SK-N-SH (cell line): Measurements from ENCODE around the gene PLXNA4. TPM values are rescaled to one million over a fixed set of nuclear protein-coding genes. Genes with fewer than 3 reads are reported as not detected.

Experiments
- CTCF ChIA-PET: fragments of 300-600, 350-600 bp; formaldehyde crosslinking; extraction: SDS; loops from one replicate; lab custom pipeline; 2021; lab: Yijun Ruan, JAX
- POLR2A ChIA-PET: fragments of 350-600 bp; sonication (Branson Sonifier 250); formaldehyde crosslinking; extraction: SDS; loops from one replicate; lab custom pipeline; 2020; ENCODE audit warnings: antibody characterized with exemption, inconsistent platforms; lab: Yijun Ruan, JAX
- DNase-seq: peaks from one replicate; pipeline ENCODE4 v3.0.0; 2012
- H2AFZ ChIP-seq: fragments of 200-600 bp; sonication (generic); 2 replicates; pipeline ENCODE4 v1.8.1; 2016; ENCODE audit warnings: antibody characterized with exemption, mild to moderate bottlenecking, low read depth
- H3F3A ChIP-seq: fragments of 200-600 bp; sonication (generic); replicated peaks from 2 replicates; pipeline ENCODE3; 2016; ENCODE audit warnings: antibody characterized with exemption, mild to moderate bottlenecking; ENCODE audit not compliant: insufficient read depth
- H3K27ac ChIP-seq, 2 experiments: fragments of 200-500 bp in 1 of 2; fragments of 200-600 bp in 1 of 2; sonication (Bioruptor generic) in 1 of 2; sonication (generic), shearing (Covaris generic) in 1 of 2; 2 replicates each; pipeline versions ENCODE4 v1.5.1 to v1.6.1; 2014 to 2016; ENCODE audit warnings: low read depth in 2 of 2, inconsistent platforms in 1 of 2, low read length in 1 of 2, mild to moderate bottlenecking in 1 of 2, mixed read lengths in 1 of 2
- H3K27me3 ChIP-seq: fragments of 200-600 bp; sonication (generic), shearing (Covaris generic); 2 replicates; pipeline ENCODE4 v1.6.1; 2016; ENCODE audit warnings: mixed run types; ENCODE audit not compliant: insufficient read depth
- H3K36me3 ChIP-seq, 2 experiments: fragments of 200-500 bp in 1 of 2; fragments of 200-600 bp in 1 of 2; sonication (Bioruptor generic) in 1 of 2; sonication (generic) in 1 of 2; replicated peaks in 1 of 2; 2 replicates each; pipeline versions ENCODE3 to v1.5.1; 2014 to 2016; ENCODE audit warnings: low read length in 1 of 2, mild to moderate bottlenecking in 1 of 2; ENCODE audit not compliant: insufficient read depth in 2 of 2, control insufficient read depth in 1 of 2
- H3K4me1 ChIP-seq, 2 experiments: fragments of 200-500 bp in 1 of 2; fragments of 200-600 bp in 1 of 2; sonication (Bioruptor generic) in 1 of 2; sonication (generic), shearing (Covaris generic) in 1 of 2; 2 replicates each; pipeline versions ENCODE4 v1.5.1 to v1.6.1; 2014 to 2016; ENCODE audit warnings: low read depth in 1 of 2, low read length in 1 of 2, mixed run types in 1 of 2; ENCODE audit not compliant: insufficient read depth in 2 of 2, control insufficient read depth in 1 of 2
- H3K4me2 ChIP-seq: fragments of 200-600 bp; sonication (generic), shearing (Covaris generic); 2 replicates; pipeline ENCODE4 v1.6.1; 2017; ENCODE audit warnings: mixed run types
- H3K4me3 ChIP-seq, 2 experiments: fragments of 200-500 bp in 1 of 2; fragments of 200-600 bp in 1 of 2; sonication (Bioruptor generic) in 1 of 2; sonication (generic), shearing (Covaris generic) in 1 of 2; 2 replicates each; pipeline versions ENCODE4 v1.5.1 to v1.8.1; 2014 to 2016; ENCODE audit warnings: low read depth in 2 of 2, inconsistent platforms in 1 of 2, low read length in 1 of 2, mild to moderate bottlenecking in 1 of 2, mixed read lengths in 1 of 2, moderate library complexity in 1 of 2
- H3K79me2 ChIP-seq: fragments of 200-600 bp; sonication (generic); 2 replicates; pipeline ENCODE4 v1.8.1; 2017; ENCODE audit warnings: mild to moderate bottlenecking; ENCODE audit not compliant: insufficient read depth
- H3K9ac ChIP-seq: fragments of 200-600 bp; sonication (generic); 2 replicates; pipeline ENCODE4 v1.6.1; 2017; ENCODE audit warnings: mixed run types
- H3K9me2 ChIP-seq: fragments of 200-600 bp; sonication (generic); 2 replicates; pipeline ENCODE4 v1.6.1; 2017; ENCODE audit warnings: mixed run types
- H3K9me3 ChIP-seq: fragments of 200-600 bp; sonication (generic); 2 replicates; pipeline ENCODE4 v1.6.1; 2017; ENCODE audit warnings: mixed run types, mild to moderate bottlenecking, moderate library complexity
- H4K20me1 ChIP-seq: fragments of 200-600 bp; sonication (generic); 2 replicates; pipeline ENCODE4 v1.6.1; 2017; ENCODE audit warnings: mild to moderate bottlenecking, mixed run types; ENCODE audit not compliant: insufficient read depth
- CTCF ChIP-seq: fragments of 200-600 bp; sonication (generic); IDR thresholded peaks from 2 replicates; pipeline ENCODE4 v1.6.1; 2017; ENCODE audit warnings: antibody characterized with exemption, mild to moderate bottlenecking, moderate library complexity
- EZH2phosphoT487 ChIP-seq: fragments of 200-600 bp; sonication (generic); IDR thresholded peaks from 2 replicates; pipeline ENCODE4 v1.6.1; 2017; ENCODE audit warnings: low read depth, mixed run types, mild to moderate bottlenecking, antibody characterized with exemption, moderate library complexity, borderline replicate concordance
- FOXJ3 ChIP-seq: sonication (generic); formaldehyde crosslinking; IDR thresholded peaks from 2 replicates; pipeline ENCODE4 v1.5.1; 2020; ENCODE audit warnings: mild to moderate bottlenecking, missing genetic modification reagents
- GATA2 ChIP-seq: sonication (generic); formaldehyde crosslinking; IDR thresholded peaks from 2 replicates; pipeline ENCODE4 v1.5.0; 2020; ENCODE audit warnings: mild to moderate bottlenecking, missing genetic modification reagents
- JUND ChIP-seq: IDR thresholded peaks from 2 replicates; pipeline ENCODE4 v1.4.0; 2012
- MEF2A ChIP-seq: IDR thresholded peaks from 2 replicates; pipeline ENCODE4 v1.4.0; 2012; ENCODE audit warnings: low read depth, borderline replicate concordance
- MXI1 ChIP-seq: IDR thresholded peaks from 2 replicates; pipeline ENCODE4 v1.6.1; 2012; ENCODE audit warnings: mild to moderate bottlenecking, low read depth, low read length, improper control_type of control experiment
- POLR2AphosphoS5 ChIP-seq: IDR thresholded peaks from 2 replicates; pipeline ENCODE4 v1.6.1; 2012; ENCODE audit warnings: low read depth, low read length
- RCOR1 ChIP-seq: fragments of 150-350 bp; IDR thresholded peaks from 2 replicates; pipeline ENCODE4 v1.6.1; 2017; ENCODE audit warnings: antibody characterized with exemption, low read length
- RFX5 ChIP-seq: IDR thresholded peaks from 2 replicates; pipeline ENCODE4 v1.6.1; 2012; ENCODE audit warnings: mild to moderate bottlenecking, improper control_type of control experiment, low read length
- SIN3A ChIP-seq: IDR thresholded peaks from 2 replicates; pipeline ENCODE4 v1.6.1; 2012; ENCODE audit warnings: low read depth, mild to moderate bottlenecking, low read length, moderate library complexity, borderline replicate concordance
- SMC3 ChIP-seq: IDR thresholded peaks from 2 replicates; pipeline ENCODE4 v1.6.1; 2012; ENCODE audit warnings: low read depth, low read length, improper control_type of control experiment
- TAF1 ChIP-seq: IDR thresholded peaks from 2 replicates; pipeline ENCODE4 v1.6.1; 2012; ENCODE audit warnings: low read depth, mild to moderate bottlenecking, low read length, moderate library complexity, borderline replicate concordance
- TCF12 ChIP-seq: IDR thresholded peaks from 2 replicates; pipeline ENCODE4 v1.4.0; 2012
- TEAD4 ChIP-seq: IDR thresholded peaks from 2 replicates; pipeline ENCODE4 v1.4.0; 2012; ENCODE audit warnings: mild to moderate bottlenecking, borderline replicate concordance; ENCODE audit not compliant: insufficient read depth
- USF1 ChIP-seq: IDR thresholded peaks from 2 replicates; pipeline ENCODE4 v1.4.0; 2012; ENCODE audit warnings: low read depth, borderline replicate concordance
- ZBTB33 ChIP-seq: IDR thresholded peaks from 2 replicates; pipeline ENCODE4 v1.4.0; 2012; ENCODE audit warnings: low read depth, borderline replicate concordance
- WGBS: methylation state at CpG from one replicate; pipeline ENCODE4 v1.1.6; 2017; ENCODE audit warnings: low lambda C conversion rate; 5-methylcytosine and 5-hydroxymethylcytosine counted together
- polyA plus RNA-seq, 3 experiments: library from polyadenylated mRNA; depleted of rRNA; stranded (reverse); fragments of >200 nt; gene quantifications; 2 replicates each; pipeline ENCODE4 v1.2.3, GENCODE V29; 2012
- TF ChIP-seq, protein P1 (sequence below): fragments of 150-350 bp; IDR thresholded peaks from 2 replicates; pipeline ENCODE4 v1.6.1; 2016; ENCODE audit warnings: mild to moderate bottlenecking, low read depth, low read length

Gene PLXNA4
- polyA plus RNA-seq, 1 of the 3 experiments (the other 2 are of a cell fraction), result 2.4 TPM

DNA sequence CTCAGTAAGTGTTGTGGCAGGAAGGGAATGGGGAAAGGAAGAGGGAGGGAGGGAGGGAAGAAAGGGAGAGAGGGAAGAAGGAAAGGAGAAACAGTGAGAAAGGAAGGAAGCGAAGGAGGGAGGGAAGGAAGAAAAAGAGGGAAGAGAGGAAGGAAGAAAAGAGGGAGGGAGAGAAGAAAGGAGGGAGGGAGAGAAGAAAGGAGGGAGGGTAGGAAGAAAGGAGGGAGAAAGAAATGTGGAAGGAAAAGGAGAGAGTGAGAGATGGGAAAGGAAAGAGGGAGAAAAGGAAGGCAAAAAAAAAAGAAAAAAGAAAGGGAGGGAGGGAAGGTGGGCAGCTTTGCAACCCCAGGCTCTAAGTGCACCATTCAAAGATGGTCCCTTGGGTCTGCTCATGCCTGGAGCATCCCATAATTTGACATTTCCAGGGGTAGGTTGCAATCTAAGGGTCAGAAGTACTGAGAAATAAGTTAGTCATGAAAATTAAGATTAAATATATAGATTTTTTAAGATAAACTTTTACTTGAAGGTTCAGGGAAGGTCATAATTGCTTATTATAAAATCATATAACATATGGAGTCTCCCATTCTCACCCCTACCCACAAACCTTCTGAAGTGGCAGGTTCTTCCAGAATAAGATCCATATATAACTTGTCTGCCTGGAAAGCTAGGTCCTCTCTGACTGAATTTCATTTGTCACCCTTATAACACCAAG, 249.2 kb downstream of the PLXNA4 start:
- CTCF ChIA-PET, result interaction anchor here (3.5 to 19.0 kb wide), 2 partner anchors 8 to 253 kb away, joined by 20 to 440 read pairs; partner anchors contain the start of gene PLXNA4

More for the DNA sequence above, 249.2 kb downstream of the PLXNA4 start:
- no peaks in the 10 kb centered on the region for H4K20me1 ChIP-seq
- no peaks in the 10 kb centered on the region for H3K79me2 ChIP-seq
- H3K4me1 ChIP-seq, result peaks cover 0 to 27% of the 10 kb centered on the region in 2 experiments; a peak in 2 of 4 replicates
- TF ChIP-seq RFX5, result no peak
- TF ChIP-seq POLR2AphosphoS5, result no peak
- TF ChIP-seq FOXJ3 (CRISPR knock-in tag), result no peak
- TF ChIP-seq MXI1, result no peak
- no peak for TF ChIP-seq GATA2 (CRISPR knock-in tag)
- no peak for TF ChIP-seq EZH2phosphoT487
- TF ChIP-seq, protein P1, sequence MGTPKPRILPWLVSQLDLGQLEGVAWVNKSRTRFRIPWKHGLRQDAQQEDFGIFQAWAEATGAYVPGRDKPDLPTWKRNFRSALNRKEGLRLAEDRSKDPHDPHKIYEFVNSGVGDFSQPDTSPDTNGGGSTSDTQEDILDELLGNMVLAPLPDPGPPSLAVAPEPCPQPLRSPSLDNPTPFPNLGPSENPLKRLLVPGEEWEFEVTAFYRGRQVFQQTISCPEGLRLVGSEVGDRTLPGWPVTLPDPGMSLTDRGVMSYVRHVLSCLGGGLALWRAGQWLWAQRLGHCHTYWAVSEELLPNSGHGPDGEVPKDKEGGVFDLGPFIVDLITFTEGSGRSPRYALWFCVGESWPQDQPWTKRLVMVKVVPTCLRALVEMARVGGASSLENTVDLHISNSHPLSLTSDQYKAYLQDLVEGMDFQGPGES, result no peak
- TF ChIP-seq TEAD4, result no peak
- no peak for TF ChIP-seq TAF1
- no peak for TF ChIP-seq CTCF
- no peak for TF ChIP-seq SIN3A
- TF ChIP-seq ZBTB33, result no peak
- TF ChIP-seq USF1, result no peak
- TF ChIP-seq RCOR1, result no peak
- TF ChIP-seq MEF2A, result no peak
- TF ChIP-seq TCF12, result no peak
- no peak for TF ChIP-seq JUND
- TF ChIP-seq SMC3, result no peak
- WGBS, result 50% methylated on average over 1 of the region's 1 CpG
- no peaks in the 10 kb centered on the region for H3K36me3 ChIP-seq
- H3K4me2 ChIP-seq, result no peak overlapping the region
- POLR2A ChIA-PET, result no interaction called here
- no peak overlapping the region for H3K27ac ChIP-seq
- no peak for DNase-seq
- no peaks in the 10 kb centered on the region for H3K9me2 ChIP-seq
- no peak overlapping the region for H3K9ac ChIP-seq
- no peaks in the 10 kb centered on the region for H3F3A ChIP-seq
- H3K27me3 ChIP-seq, result peaks cover 24% of the 10 kb centered on the region
- H3K9me3 ChIP-seq, result no peaks in the 10 kb centered on the region
- no peak overlapping the region for H3K4me3 ChIP-seq
- H2AFZ ChIP-seq, result no peak overlapping the region
